NCI-H2029 (cell line): Measurements from ENCODE around the gene TRPT1.

Source experiments
- DNase-seq: peaks from one replicate; lab custom pipeline; 2025; lab: John Stamatoyannopoulos, UW

TRPT1 gene

DNA sequence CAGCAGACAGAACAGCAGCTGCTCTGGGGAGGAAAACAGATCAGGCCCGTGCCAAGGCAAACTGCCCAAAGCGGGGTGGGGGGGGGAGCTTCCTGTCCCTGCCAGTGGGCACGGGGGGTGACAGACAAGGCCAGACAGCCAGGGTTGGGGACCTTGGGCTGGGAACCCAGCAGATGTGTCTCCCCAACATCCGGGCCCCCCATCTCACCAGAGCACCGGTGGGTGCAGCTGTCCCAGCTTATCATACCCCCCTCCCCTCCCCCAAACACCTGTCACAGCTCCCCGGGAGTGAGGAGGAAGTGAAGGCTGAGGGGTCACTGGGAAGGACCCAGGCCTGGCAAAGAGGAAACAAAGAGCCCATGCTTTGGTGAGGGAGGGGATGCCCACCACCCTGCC is 19.4 kb upstream of the TRPT1 start:
- peak; percentile 61 for DNase-seq

DNA sequence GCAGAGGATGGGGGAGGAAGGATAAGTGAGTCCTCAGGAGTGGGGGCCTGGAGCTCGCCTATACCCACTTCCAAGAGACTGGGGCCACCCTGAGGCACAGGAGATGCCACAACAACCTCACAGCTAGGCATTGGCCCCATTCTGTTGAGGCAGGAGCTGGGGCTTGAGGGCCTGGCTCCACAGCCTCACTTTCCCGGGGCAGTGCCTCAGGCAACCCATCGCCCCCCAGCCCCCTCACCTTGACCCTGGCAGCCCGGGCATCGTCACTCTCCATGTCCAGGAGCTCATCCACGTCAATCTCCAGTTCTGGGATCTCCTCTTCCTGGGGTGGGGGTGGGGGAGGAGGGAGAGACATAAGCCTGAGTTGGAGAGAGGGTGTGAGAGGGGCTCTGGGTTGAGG is 19.0 kb upstream of the TRPT1 start:
- no peak for DNase-seq

- no peak for DNase-seq
Measured at GRCh38 chr11:64244107-64244506, 18.1 kb upstream of the TRPT1 start.

DNA sequence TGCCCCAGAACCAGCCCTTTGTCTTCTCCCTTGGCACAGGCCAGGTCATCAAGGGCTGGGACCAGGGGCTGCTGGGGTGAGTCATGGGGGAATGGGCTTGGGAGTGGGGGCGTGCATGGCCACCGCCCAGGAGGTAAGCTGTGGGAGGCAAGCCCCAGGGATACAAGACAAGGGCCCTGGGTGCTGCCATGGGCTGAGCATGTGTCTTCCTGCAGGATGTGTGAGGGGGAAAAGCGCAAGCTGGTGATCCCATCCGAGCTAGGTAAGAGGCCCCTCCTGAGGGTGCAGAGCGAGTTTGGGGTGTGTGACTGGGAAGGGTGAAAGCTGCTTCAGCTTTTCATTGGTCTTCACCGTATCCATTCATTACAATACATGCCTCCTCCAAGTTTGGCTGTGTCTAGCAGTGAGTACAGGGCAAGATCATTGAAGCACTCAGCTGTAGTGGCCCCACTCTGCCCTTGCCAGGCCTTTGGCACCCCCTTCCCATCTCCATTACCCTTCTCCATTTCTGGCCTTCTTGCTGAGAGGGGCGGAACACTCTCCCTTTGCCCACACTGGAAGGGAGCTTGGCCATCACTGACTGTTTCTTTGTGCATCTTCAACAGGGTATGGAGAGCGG is 17.4 kb upstream of the TRPT1 start:
- no peak for DNase-seq

- DNase-seq = no peak
Measured at GRCh38 chr11:64241491-64242374, 15.7 kb upstream of the TRPT1 start.

- DNase-seq = peak; percentile 97
Measured at GRCh38 chr11:64241241-64241490, 15.2 kb upstream of the TRPT1 start.

DNA sequence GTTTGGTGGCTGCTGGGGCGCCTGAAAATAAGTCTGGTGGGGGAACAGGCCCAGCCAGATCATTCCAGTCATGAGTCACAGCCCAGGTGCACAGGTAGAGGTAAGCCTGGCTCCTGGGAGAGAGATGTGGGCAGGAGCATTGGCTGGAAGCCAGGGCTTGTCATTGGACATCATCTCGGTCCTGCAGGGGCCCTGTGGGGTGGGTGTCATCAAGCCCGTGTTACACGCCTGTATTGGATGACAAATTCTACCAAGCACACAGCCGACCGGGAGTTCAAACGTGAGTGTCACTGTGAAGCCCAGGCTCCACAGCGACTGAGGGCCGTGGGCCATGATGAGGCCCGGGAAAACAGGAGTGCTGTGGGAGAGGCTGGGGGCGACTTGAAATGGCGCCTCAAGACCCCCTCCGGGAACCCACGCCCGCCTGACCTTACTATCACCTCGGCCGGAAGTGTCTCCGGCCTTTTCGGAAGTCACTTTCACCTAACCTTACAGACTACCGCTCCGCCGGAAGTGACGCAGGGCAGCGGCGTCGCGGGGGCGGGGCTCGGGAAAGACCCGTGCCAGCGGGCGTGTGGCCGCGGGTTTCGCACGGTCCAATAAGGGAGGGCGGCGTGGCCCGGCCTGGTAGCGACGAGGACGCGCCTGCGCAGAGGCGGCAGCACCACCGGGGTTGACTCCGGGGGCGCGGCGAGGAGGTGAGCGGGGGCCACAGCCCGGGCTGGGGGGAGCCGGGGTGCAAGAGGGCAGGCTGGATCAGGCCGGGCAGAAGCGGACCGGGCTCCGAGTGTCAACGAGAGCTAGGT is 14.7 kb upstream of the TRPT1 start, which contains the start of gene FKBP2:
FKBP2 (plus strand) TSS at position 661 of the 806 bp plus-strand sequence. CDS start 1,293 bp downstream, outside the sequence.
- peak; percentile 95 for DNase-seq

DNA sequence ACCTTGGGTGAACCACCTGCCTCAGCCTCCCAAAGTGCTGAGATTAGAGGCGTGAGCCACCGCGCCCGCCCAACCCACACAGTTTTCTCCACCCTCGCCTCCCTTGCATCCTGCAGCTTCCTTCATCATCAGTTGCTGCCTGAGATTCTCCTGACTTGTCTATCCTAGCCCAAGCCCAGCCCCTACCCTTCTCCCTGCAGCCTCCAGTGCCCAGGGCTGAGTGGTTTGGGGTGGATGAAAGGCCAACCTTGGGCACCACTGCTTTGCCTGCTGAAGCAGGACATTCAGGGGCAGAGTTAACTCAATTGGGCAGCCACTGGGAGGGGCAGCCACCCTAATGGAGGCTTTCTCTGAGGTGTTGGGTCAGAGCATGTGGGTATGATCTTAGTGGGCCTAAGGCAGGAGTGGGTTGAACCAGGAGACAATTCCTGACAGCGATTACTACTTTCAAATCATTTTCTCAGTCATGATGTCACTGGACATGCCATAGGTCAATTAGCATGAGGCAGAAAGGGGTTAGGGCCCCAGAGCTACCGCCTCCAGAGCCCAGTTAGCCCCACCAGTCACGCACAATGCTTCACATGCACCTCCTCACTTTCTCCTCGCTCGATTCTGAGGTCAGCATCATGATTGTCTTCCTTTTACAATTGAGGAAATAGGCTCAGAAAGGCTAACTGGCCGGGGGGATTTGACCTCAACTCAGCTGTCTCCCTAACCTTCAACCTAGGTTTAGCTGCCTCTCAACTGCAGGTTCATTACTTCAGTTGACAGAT is 13.9 kb upstream of the TRPT1 start:
- DNase-seq = peak; percentile 82

GRCh38 chr11:64238999-64239398 is 13.0 kb upstream of the TRPT1 start:
- no peak for DNase-seq

GRCh38 chr11:64238076-64238475 is 12.1 kb upstream of the TRPT1 start:
- DNase-seq = peak; percentile 28

- peak; percentile 98 for DNase-seq
Measured at GRCh38 chr11:64237484-64237951, 11.5 kb upstream of the TRPT1 start.

GRCh38 chr11:64235437-64236161 is 9.6 kb upstream of the TRPT1 start:
- DNase-seq = peak; percentile 32

DNA sequence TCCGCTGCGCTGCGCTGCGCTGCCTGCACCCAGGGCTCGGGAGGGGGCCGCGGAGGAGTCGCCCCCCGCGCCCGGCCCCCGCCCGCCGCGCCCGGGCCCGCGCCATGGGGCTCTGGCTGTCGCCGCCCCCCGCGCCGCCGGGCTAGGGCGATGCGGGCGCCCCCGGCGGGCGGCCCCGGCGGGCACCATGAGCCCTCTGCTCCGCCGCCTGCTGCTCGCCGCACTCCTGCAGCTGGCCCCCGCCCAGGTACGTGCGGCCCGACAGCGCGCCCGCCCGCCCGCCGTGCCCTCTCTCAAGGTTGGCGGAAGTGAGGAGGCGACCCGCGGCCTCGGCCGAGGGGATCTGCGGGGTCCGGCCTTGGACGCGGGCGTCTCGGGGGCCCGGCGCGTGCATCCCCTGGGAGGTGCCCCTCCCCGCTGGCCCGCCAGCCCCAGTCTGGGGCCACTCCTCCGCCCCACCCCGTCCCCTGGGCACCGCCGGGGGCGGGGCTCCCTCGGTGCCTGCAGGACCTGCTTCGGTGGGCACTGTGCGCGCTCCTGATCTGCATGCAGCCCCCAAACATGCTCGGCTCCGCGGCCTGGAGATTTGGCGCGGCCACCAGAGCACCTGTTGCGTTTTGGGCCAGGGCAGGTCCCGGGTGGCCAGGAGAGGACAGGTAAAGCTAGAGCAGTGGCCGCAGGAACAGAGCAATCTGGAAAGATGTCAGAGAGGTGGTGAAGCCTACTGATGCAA is 8.8 kb upstream of the TRPT1 start:
- DNase-seq = peak; percentile 30

DNA sequence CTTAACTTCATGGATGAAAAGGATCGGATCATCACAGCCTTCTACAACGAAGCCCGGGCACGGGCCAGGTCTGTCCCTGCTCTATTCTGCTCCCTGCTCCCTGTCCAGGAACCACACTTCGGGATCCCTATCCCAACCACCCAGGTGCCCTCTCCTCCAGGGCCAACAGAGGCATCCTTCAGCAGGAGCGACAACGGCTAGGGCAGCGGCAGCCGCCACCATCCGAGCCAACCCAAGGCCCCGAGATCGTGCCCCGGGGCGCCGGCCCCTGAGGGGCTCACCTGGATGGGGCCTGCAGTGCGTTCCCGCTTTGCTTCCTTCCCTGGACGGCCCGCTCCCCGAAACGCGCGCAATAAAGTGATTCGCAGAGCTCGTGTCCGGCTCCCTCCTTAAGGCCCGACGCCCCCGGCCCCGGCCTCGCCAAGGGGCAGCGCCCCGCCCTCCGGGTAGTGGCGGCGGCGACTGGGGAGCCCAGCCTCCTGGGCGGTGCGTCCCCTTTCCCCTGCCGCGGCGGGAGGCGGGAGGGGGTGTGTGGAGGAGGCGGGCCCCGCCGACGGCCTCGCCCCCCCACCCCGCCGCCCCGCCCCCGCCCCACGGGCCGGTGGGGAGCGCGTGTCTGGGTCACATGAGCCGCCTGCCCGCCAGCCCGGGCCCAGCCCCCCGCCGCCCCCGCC is 8.1 kb upstream of the TRPT1 start, which contains the start of gene VEGFB:
VEGFB (plus strand) TSS at position 672 of the 674 bp plus-strand sequence. CDS start 250 bp downstream, outside the sequence.
- DNase-seq = no peak

GRCh38 chr11:64232967-64233315 is 7.0 kb upstream of the TRPT1 start:
- DNase-seq = no peak

- DNase-seq = no peak
Measured at GRCh38 chr11:64232182-64232966, 6.4 kb upstream of the TRPT1 start.

DNA sequence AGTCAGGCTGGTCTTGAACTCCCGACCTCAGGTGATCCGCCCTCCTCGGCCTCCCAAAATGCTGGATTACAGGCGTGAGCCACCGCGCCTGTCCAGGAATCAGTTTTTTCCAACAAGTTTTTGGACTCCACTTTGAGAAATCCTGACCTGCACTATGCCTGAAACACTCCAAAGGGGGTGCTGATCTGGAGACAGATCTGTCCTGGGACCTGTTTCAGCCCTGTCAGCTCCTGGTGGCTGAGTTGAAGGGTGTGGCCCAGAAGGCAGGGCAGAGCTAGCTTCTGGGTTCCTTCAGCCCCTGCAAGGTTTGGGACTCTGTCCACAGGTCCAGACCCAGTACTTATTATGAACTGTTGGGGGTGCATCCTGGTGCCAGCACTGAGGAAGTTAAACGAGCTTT is 5.6 kb upstream of the TRPT1 start:
- no peak for DNase-seq

GRCh38 chr11:64230985-64231365 is 5.0 kb upstream of the TRPT1 start:
- no peak for DNase-seq
